Kidney (tissue), 14 donors: Measurements from ENCODE around the gene BAIAP2L2. TPM values are rescaled to one million over a fixed set of nuclear protein-coding genes. Genes with fewer than 3 reads are reported as not detected.

ENCODE experiments used
- DNase-seq, 5 donors: peaks; one replicate each; pipeline ENCODE4 v3.0.0-alpha.2; 2013 to 2020
- FAIRE-seq: peaks from 2 replicates; lab custom pipeline; 2012; peaks lifted over from hg19 to GRCh38; lab: Jason Lieb, UNC
- H3K27ac ChIP-seq, 2 donors: one replicate each; pipeline ENCODE4 v1.7.0; 2013; ENCODE audit warnings: low read depth in 2 of 2, low read length in 2 of 2, inconsistent platforms in 1 of 2
- H3K27me3 ChIP-seq: one replicate; pipeline ENCODE4 v1.7.1; 2013; ENCODE audit warnings: low read length, inconsistent platforms; ENCODE audit not compliant: control insufficient read depth, insufficient read depth
- H3K36me3 ChIP-seq, 3 donors: one replicate each; pipeline versions ENCODE4 v1.7.0 to v1.7.1; 2013; ENCODE audit warnings: low read length in 3 of 3, control low read depth in 1 of 3, inconsistent platforms in 1 of 3; ENCODE audit not compliant: insufficient read depth in 3 of 3, control insufficient read depth in 2 of 3
- H3K4me1 ChIP-seq, 3 donors: one replicate each; pipeline versions ENCODE4 v1.7.0 to v1.7.1; 2013; ENCODE audit warnings: low read length in 3 of 3, inconsistent platforms in 1 of 3, low read depth in 1 of 3; ENCODE audit not compliant: control insufficient read depth in 2 of 3, insufficient read depth in 2 of 3
- H3K4me3 ChIP-seq, 3 donors: one replicate each; pipeline versions ENCODE4 v1.7.0 to v1.8.1; 2013; ENCODE audit warnings: low read length in 3 of 3, control low read depth in 1 of 3, inconsistent platforms in 1 of 3
- H3K9ac ChIP-seq, 3 donors: one replicate each; pipeline versions ENCODE4 v1.7.0 to v1.7.1; 2013; ENCODE audit warnings: low read length in 3 of 3, control low read depth in 1 of 3, inconsistent platforms in 1 of 3
- H3K9me3 ChIP-seq, 3 donors: one replicate each; pipeline versions ENCODE4 v1.7.0 to v1.7.1; 2013; ENCODE audit warnings: low read length in 3 of 3, control low read depth in 1 of 3, inconsistent platforms in 1 of 3; ENCODE audit not compliant: control insufficient read depth in 2 of 3, insufficient read depth in 1 of 3
- intact Hi-C: fragments of 100-400 bp; cut with DNase I; formaldehyde crosslinking; loops from one replicate; pipeline ENCODE4 v1.11.1; 2022
- polyA plus RNA-seq: library from polyadenylated mRNA; stranded (reverse); fragments of 350-450 nt; fragmentation: Illumina TruSeq; extraction: RNeasy Lipid Tissue Mini Kit (QIAGEN cat#74804); gene quantifications from one replicate; pipeline ENCODE4 v1.2.3, GENCODE V29; 2014; ENCODE audit warnings: low read depth, low replicate concordance; ENCODE audit not compliant: insufficient read depth
- total RNA-seq: library from RNA; stranded (reverse); fragmentation: NEBNext Ultra II Directional; extraction: Animal tissue kit (Norgen Biotek cat#: 25700); gene quantifications from one replicate; pipeline ENCODE4 v1.2.1, GENCODE V29; 2021
- TF ChIP-seq, protein P1 (sequence below): IDR thresholded peaks from 3 replicates; pipeline ENCODE4 v1.5.1; 2012; ENCODE audit warnings: mild to moderate bottlenecking, moderate library complexity, borderline replicate concordance; ENCODE audit not compliant: insufficient read depth; ENCODE audit errors: extremely low read depth
- donor health status: control.
- donor health status: control.
- donor health status: control.
- donor health status: control.
- donor health status: control.
- donor health status: DM: yes; HTN: yes; CAD: no.
- donor health status: Normal renal cell carcinoma (clear cell type).

The BAIAP2L2 gene
- total and polyA plus RNA-seq, 2 donors from 2014 or later, result 9.7 to 27.8 TPM

DNA sequence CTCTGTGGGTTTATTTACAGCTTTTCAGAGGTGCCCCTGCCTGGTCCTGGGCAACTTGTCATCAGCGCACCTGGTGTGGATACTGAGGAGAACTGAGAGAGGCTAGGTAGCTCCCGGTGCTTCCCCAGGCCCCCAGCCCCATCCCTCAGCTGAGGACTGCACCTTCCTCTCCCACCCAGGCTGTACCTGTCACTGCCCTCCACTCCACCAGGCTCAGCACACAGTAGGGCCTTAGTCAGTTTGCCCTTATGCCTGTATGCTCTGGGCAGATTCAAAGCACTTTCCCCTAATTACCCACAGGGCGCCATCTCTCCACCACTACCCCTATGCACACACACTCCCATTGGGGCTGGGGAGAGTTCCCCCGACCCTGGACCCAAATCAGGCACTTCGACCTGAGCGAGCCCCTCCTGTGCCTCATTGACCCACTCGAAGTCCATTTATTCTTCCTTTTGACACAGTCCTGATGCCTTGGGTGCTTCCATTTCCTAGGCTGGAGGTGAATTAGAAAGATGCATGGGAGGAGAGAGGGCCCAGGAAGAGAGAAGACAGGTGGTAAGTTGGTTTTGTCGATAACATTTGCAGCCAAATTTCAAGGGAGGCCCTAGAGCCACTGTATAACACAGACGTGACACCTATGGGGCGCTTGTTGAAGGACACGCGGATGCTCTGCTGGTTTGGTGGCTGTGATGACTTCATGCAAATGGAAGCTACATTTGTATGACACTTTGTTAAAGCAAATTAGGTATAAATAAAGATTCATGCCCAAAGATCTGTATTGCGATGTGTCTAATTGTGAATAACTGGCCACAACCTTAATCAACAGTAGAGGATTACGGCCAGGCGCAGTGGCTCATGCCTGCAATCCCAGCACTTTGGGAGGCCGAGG, 67.1 kb downstream of the BAIAP2L2 start:
- H3K9ac ChIP-seq, result no peak overlapping the region
- no peaks in the 10 kb centered on the region for H3K27me3 ChIP-seq
- intact Hi-C loops, result no loop called here
- H3K4me3 ChIP-seq, result no peak overlapping the region
- no peaks in the 10 kb centered on the region for H3K36me3 ChIP-seq
- H3K4me1 ChIP-seq, result peaks cover 0 to 2% (median 0%) of the 10 kb centered on the region in 3 donors
- TF ChIP-seq, protein P1, sequence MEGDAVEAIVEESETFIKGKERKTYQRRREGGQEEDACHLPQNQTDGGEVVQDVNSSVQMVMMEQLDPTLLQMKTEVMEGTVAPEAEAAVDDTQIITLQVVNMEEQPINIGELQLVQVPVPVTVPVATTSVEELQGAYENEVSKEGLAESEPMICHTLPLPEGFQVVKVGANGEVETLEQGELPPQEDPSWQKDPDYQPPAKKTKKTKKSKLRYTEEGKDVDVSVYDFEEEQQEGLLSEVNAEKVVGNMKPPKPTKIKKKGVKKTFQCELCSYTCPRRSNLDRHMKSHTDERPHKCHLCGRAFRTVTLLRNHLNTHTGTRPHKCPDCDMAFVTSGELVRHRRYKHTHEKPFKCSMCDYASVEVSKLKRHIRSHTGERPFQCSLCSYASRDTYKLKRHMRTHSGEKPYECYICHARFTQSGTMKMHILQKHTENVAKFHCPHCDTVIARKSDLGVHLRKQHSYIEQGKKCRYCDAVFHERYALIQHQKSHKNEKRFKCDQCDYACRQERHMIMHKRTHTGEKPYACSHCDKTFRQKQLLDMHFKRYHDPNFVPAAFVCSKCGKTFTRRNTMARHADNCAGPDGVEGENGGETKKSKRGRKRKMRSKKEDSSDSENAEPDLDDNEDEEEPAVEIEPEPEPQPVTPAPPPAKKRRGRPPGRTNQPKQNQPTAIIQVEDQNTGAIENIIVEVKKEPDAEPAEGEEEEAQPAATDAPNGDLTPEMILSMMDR, result no peak
- no peaks in the 10 kb centered on the region for H3K9me3 ChIP-seq
- DNase-seq (no peak), FAIRE-seq (no peak)
- H3K27ac ChIP-seq, result no peak overlapping the region

DNA sequence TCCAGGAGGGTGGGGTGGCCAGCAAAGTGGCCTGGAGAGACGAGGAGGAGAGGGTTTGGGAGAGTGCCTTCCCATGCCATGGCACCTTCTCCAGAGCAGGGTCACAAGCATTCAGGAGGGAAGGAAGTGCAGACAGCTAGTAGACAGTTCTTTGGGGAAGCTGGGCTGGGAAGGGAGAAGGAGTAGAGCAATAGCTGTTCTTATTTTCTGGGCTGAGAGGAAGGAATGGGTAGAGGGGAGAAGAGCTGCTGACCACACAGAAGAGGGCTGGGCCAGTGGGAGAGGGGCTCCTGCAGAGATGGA, 68.0 kb downstream of the BAIAP2L2 start:
- Histone ChIP-seq H3K9me3 (no peaks in the 10 kb centered on the region), H3K4me1 (peaks cover 0 to 2% (median 0%) of the 10 kb centered on the region in 3 donors), H3K27ac (no peak overlapping the region), H3K36me3 (no peaks in the 10 kb centered on the region), H3K4me3 (no peak overlapping the region), H3K27me3 (no peaks in the 10 kb centered on the region), H3K9ac (no peak overlapping the region)
- intact Hi-C loops, result no loop called here
- TF ChIP-seq, protein P1, result no peak
- DNase-seq (no peak), FAIRE-seq (no peak)

DNA sequence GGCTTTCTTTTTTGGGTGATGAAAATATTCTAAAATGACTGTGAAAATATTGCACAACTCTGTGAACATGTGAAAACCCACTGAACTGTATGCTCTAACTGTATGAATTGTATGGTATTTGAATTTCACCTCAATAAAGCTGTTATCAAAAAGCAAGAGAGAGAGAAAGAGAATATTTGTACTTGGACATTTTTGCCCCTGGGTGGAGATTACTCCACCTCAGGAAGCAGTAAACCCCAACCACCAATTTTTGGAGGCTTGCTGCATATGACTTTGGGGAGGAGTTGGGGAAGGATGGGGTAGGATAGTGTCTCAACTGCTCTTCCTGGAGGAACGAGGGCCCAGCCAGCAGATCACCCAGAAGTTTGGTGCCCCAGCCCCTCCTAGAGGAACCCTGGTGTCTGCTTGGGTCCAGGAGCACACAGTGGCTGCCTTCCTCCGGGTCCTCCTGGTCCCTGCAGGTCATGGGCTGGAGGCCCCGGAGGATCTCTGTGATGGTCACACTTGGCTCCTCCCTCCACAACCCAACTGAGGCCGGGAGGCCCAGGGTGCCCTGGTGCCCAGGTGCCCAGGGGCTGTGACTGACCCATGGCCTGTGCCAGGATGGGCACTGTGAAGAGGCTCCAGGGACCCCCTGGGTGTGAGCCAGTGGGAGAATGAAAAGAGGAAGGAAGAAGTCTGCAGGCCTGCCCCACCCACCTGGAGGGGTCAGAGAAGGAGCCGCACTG, 68.6 kb downstream of the BAIAP2L2 start:
- Histone ChIP-seq H3K9ac (no peak overlapping the region), H3K4me3 (no peak overlapping the region), H3K27me3 (no peaks in the 10 kb centered on the region), H3K27ac (no peak overlapping the region), H3K9me3 (no peaks in the 10 kb centered on the region), H3K4me1 (peaks cover 0 to 2% (median 0%) of the 10 kb centered on the region in 3 donors), H3K36me3 (no peaks in the 10 kb centered on the region)
- no peak for FAIRE-seq
- intact Hi-C loops, result no loop called here
- DNase-seq, result no peak
- TF ChIP-seq, protein P1, result no peak
